Activated T-cell treated with anti-CD3 and anti-CD28 coated beads, Interleukin-2, amount 50 U/mL, for 24 hours (primary cell): ENCODE data around the gene TRAFD1.
"Not testable (repeated sequence)": the region's sequence is repeated elsewhere in the genome, so short reads cannot be mapped to it uniquely, and the experiment has no call there.

Source experiments
- DNase-seq: peaks from one replicate; pipeline ENCODE4 v3.0.0-alpha.2; 2020
- H3K27ac Mint-ChIP-seq: 2 replicates; pipeline ENCODE4 v1.8.0; 2020; ENCODE audit warnings: mild to moderate bottlenecking, mixed read lengths
- H3K27me3 Mint-ChIP-seq: 2 replicates; pipeline ENCODE4 v1.8.0; 2020; ENCODE audit warnings: mixed read lengths
- H3K36me3 Mint-ChIP-seq: 2 replicates; pipeline ENCODE4 v1.8.0; 2020; ENCODE audit warnings: low read depth, mixed read lengths
- H3K4me1 Mint-ChIP-seq: 2 replicates; pipeline ENCODE4 v1.8.0; 2020; ENCODE audit warnings: low read depth, mixed read lengths
- H3K4me3 Mint-ChIP-seq: 2 replicates; pipeline ENCODE4 v1.8.0; 2020; ENCODE audit warnings: mild to moderate bottlenecking, moderate library complexity, mixed read lengths
- H3K9me3 Mint-ChIP-seq: 2 replicates; pipeline ENCODE4 v1.8.0; 2020; ENCODE audit warnings: mixed read lengths

The TRAFD1 gene

GRCh38 chr12:112125250-112125999, at the start of gene TRAFD1:
Gene TRAFD1, plus strand, starts transcription at chr12:112125560. Its CDS starts 4,963 bp downstream, at chr12:112130523.
- Mint-ChIP-seq H3K4me3 (peak within 1 kb of the TSS; percentile 88), H3K27me3 (no peaks in the 10 kb centered on the region), H3K27ac (peak within 1 kb of the TSS; percentile 91), H3K36me3 (peaks cover 13% of the 10 kb centered on the region), H3K9me3 (no peaks in the 10 kb centered on the region), H3K4me1 (peaks cover 40% of the 10 kb centered on the region)
- peak; percentile 99 for DNase-seq

- DNase-seq = no peak
- Mint-ChIP-seq H3K36me3 (peaks cover 80% of the 10 kb centered on the region), H3K27ac (peak overlapping the region; percentile 50), H3K27me3 (no peaks in the 10 kb centered on the region), H3K9me3 (no peaks in the 10 kb centered on the region), H3K4me1 (peaks cover 30% of the 10 kb centered on the region), H3K4me3 (no peak overlapping the region)
Observed at GRCh38 chr12:112087055-112087850, 38.1 kb upstream of the TRAFD1 start.

- no peaks in the 10 kb centered on the region for H3K9me3 Mint-ChIP-seq
Observed at GRCh38 chr12:112087851-112088250, 37.5 kb upstream of the TRAFD1 start.

GRCh38 chr12:112091563-112091962, 33.8 kb upstream of the TRAFD1 start:
- Mint-ChIP-seq H3K36me3 (peaks cover 83% of the 10 kb centered on the region), H3K9me3 (no peaks in the 10 kb centered on the region), H3K4me1 (peaks cover 28% of the 10 kb centered on the region), H3K27me3 (no peaks in the 10 kb centered on the region), H3K4me3 (no peak overlapping the region), H3K27ac (peak overlapping the region; percentile 50)
- DNase-seq = no peak

More at GRCh38 chr12:112087851-112088250, 37.5 kb upstream of the TRAFD1 start:
- peaks cover 82% of the 10 kb centered on the region for H3K36me3 Mint-ChIP-seq
- H3K27ac Mint-ChIP-seq = peak overlapping the region; percentile 27
- peaks cover 28% of the 10 kb centered on the region for H3K4me1 Mint-ChIP-seq
- DNase-seq = no peak
- H3K27me3 Mint-ChIP-seq = no peaks in the 10 kb centered on the region
- H3K4me3 Mint-ChIP-seq = no peak overlapping the region

DNA sequence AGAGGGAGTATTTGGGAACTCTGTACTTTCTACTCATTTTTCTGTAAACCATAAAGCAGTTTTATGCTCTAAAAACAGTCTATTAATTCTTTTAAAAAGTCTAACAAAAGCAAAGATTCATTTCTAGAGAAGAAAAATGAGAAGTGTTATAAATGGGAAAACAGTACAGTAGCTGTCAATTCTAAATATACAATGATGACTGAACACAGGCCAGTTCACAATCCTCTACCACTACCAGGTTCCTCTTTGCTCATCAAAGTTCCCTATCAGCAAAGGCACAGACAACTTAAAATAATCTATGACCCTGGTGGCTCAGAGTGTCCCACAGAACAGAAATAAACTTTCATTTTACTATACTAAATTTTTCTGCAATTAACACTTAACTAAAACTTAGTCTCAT, 29.3 kb upstream of the TRAFD1 start:
- H3K4me1 Mint-ChIP-seq = peaks cover 51% of the 10 kb centered on the region
- H3K36me3 Mint-ChIP-seq = peaks cover 90% of the 10 kb centered on the region
- H3K9me3 Mint-ChIP-seq = no peaks in the 10 kb centered on the region

GRCh38 chr12:112096667-112097066, 28.7 kb upstream of the TRAFD1 start:
- DNase-seq = no peak
- Mint-ChIP-seq H3K4me3 (peak overlapping the region; percentile 59), H3K4me1 (peaks cover 53% of the 10 kb centered on the region), H3K9me3 (no peaks in the 10 kb centered on the region), H3K27me3 (no peaks in the 10 kb centered on the region), H3K36me3 (peaks cover 90% of the 10 kb centered on the region), H3K27ac (peak overlapping the region; percentile 99)

More for the DNA sequence above, 29.3 kb upstream of the TRAFD1 start:
- Mint-ChIP-seq H3K27me3 (no peaks in the 10 kb centered on the region), H3K27ac (peak overlapping the region; percentile 99), H3K4me3 (peak overlapping the region; percentile 59)
- DNase-seq = no peak

- Mint-ChIP-seq H3K4me1 (peaks cover 58% of the 10 kb centered on the region), H3K36me3 (peaks cover 89% of the 10 kb centered on the region), H3K9me3 (no peaks in the 10 kb centered on the region), H3K27me3 (no peaks in the 10 kb centered on the region), H3K4me3 (no peak overlapping the region), H3K27ac (peak overlapping the region; percentile 99)
- DNase-seq = no peak
Observed at GRCh38 chr12:112097641-112098040, 27.7 kb upstream of the TRAFD1 start.

GRCh38 chr12:112100500-112100899, 24.9 kb upstream of the TRAFD1 start:
- not testable (repeated sequence) for H3K27me3 Mint-ChIP-seq, H3K4me3 Mint-ChIP-seq, H3K9me3 Mint-ChIP-seq, DNase-seq
- Mint-ChIP-seq H3K36me3 (peaks cover 96% of the 10 kb centered on the region), H3K4me1 (peaks cover 74% of the 10 kb centered on the region), H3K27ac (peak overlapping the region; percentile 62)

- Mint-ChIP-seq H3K9me3 (no peaks in the 10 kb centered on the region), H3K4me1 (peaks cover 73% of the 10 kb centered on the region), H3K27me3 (no peaks in the 10 kb centered on the region), H3K4me3 (no peak overlapping the region), H3K27ac (peak overlapping the region; percentile 23), H3K36me3 (peaks cover 95% of the 10 kb centered on the region)
- DNase-seq = no peak
Observed at GRCh38 chr12:112102127-112102526, 23.2 kb upstream of the TRAFD1 start.

GRCh38 chr12:112102746-112103145, 22.6 kb upstream of the TRAFD1 start:
- H3K9me3 Mint-ChIP-seq, H3K4me3 Mint-ChIP-seq, DNase-seq, H3K27me3 Mint-ChIP-seq: not testable (repeated sequence)
- Mint-ChIP-seq H3K27ac (peak overlapping the region; percentile 81), H3K4me1 (peaks cover 74% of the 10 kb centered on the region), H3K36me3 (peaks cover 95% of the 10 kb centered on the region)

DNA sequence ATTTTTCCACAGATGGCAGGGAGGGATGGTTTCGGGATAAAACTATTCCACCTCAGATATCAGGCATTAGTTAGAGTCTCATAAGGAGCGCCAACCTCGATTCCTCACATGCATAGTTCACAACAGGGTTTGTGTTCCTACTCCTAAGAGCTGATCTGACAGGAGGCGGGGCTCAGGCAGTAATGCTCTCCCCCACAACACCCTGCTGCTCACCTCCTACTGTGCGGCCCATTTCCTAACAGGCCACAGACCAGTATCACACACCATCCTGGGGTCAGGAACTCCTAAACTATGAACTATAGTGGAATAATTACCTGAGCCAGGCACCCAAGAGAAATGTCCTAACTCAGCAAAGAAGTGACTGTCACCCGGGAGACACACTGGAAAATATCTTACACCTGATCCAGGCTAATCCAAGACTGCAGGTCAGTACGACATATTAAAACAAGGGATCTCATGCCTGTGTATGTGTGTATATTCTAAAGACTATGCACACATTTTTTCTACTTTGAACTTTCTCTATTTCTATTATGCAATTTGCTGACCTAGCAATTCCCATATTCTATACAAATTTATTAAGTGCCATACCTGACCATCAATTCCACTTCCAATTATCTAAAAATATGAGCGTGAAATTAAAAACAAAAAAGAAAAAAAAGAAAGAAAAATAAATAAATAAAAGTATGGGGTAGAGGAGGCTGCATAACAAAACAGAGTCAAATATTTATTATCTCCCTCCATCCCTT, 21.4 kb upstream of the TRAFD1 start:
- Mint-ChIP-seq H3K4me1 (peaks cover 64% of the 10 kb centered on the region), H3K36me3 (peaks cover 93% of the 10 kb centered on the region), H3K4me3 (no peak overlapping the region), H3K9me3 (no peaks in the 10 kb centered on the region), H3K27ac (peak overlapping the region; percentile 81), H3K27me3 (no peaks in the 10 kb centered on the region)
- DNase-seq = no peak

- DNase-seq = no peak
- Mint-ChIP-seq H3K27me3 (no peaks in the 10 kb centered on the region), H3K36me3 (peaks cover 75% of the 10 kb centered on the region), H3K9me3 (no peaks in the 10 kb centered on the region), H3K27ac (peak overlapping the region; percentile 75), H3K4me3 (peak overlapping the region; percentile 98), H3K4me1 (peaks cover 64% of the 10 kb centered on the region)
Observed at GRCh38 chr12:112105891-112106290, 19.5 kb upstream of the TRAFD1 start.

GRCh38 chr12:112107306-112108201, 17.8 kb upstream of the TRAFD1 start:
- peaks cover 62% of the 10 kb centered on the region for H3K4me1 Mint-ChIP-seq
- H3K36me3 Mint-ChIP-seq = peaks cover 60% of the 10 kb centered on the region
- peak; percentile 57 for DNase-seq
- H3K27ac Mint-ChIP-seq = peak overlapping the region; percentile 99
- H3K4me3 Mint-ChIP-seq = peak overlapping the region; percentile 98
- no peaks in the 10 kb centered on the region for H3K9me3 Mint-ChIP-seq
- H3K27me3 Mint-ChIP-seq = no peaks in the 10 kb centered on the region
